Esophagus muscularis mucosa (tissue), 4 donors: ENCODE data around the gene GJA1.

Source experiments
- EP300 ChIP-seq: sonication (generic); formaldehyde crosslinking; IDR thresholded peaks from one replicate; pipeline ENCODE4 v1.6.1; 2017; ENCODE audit warnings: antibody characterized with exemption
- POLR2AphosphoS5 ChIP-seq, 2 donors: sonication (generic); formaldehyde crosslinking; IDR thresholded peaks; one replicate each; pipeline ENCODE4 v1.6.1; 2017; ENCODE audit warnings: antibody characterized with exemption in 2 of 2
- TF ChIP-seq, protein P1 (sequence below), 3 experiments: fragments of 200-600 bp in 2 of 3; fragments of 450-650 bp in 1 of 3; sonication (generic) in 2 of 3; IDR thresholded peaks; one replicate each; pipeline ENCODE4 v1.5.1; 2017 to 2019; ENCODE audit warnings: antibody characterized with exemption in 3 of 3, mild to moderate bottlenecking in 2 of 3, moderate library complexity in 1 of 3

DNA sequence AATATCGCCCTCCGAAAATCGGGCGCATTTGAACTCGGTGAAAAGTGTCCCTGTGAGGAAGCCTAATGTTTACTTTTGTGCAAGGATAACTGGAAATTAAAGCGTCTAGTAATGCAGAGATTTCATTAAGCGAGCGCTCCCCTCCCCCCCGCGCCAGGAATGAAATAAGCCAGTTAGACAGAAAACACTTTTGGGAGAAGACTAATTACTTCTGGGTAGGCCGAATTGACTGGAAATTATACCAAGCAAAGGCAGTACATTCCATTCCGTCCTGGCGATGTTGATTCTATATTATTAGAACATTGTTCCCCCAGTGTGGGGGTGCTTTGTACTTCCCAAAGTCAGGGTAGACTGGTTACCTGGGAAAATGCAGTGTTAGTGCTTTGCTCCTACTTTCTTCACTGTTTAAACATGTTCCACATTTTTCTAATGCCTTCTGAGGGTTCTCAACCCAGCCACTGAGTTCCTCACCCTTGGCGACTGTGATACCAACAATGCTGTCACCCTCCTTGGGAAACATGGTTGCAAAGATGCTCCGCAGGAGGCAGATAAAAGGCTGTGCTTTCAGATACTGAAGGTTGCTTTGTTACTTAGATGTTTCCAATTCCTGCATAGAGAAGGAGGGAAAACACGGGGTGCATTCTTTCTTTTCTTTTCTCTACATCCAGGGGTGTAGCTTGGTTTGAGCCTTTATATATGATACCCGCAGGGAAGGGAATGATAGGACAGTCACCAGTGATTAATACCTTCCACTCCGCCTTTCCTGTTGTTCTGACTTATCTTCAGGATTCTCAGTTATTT is 2.6 kb downstream of the GJA1 start:
- TF ChIP-seq, protein P1, sequence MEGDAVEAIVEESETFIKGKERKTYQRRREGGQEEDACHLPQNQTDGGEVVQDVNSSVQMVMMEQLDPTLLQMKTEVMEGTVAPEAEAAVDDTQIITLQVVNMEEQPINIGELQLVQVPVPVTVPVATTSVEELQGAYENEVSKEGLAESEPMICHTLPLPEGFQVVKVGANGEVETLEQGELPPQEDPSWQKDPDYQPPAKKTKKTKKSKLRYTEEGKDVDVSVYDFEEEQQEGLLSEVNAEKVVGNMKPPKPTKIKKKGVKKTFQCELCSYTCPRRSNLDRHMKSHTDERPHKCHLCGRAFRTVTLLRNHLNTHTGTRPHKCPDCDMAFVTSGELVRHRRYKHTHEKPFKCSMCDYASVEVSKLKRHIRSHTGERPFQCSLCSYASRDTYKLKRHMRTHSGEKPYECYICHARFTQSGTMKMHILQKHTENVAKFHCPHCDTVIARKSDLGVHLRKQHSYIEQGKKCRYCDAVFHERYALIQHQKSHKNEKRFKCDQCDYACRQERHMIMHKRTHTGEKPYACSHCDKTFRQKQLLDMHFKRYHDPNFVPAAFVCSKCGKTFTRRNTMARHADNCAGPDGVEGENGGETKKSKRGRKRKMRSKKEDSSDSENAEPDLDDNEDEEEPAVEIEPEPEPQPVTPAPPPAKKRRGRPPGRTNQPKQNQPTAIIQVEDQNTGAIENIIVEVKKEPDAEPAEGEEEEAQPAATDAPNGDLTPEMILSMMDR (IDR thresholded peaks at IDR 0.05), result no peak
- peak in 1 of 2 donors; percentile 75 for TF ChIP-seq POLR2AphosphoS5 (IDR thresholded peaks at IDR 0.05)
- TF ChIP-seq EP300, result peak; percentile 94
